Hepatocyte (in vitro differentiated cells): ENCODE data around the gene VMAC. TPM values are rescaled to one million over a fixed set of nuclear protein-coding genes. Genes with fewer than 3 reads are reported as not detected.

Source experiments
- DNase-seq: peaks from one replicate; pipeline ENCODE4 v3.0.0-alpha.2; 2016; ENCODE audit warnings: low spot score
- H2AFZ ChIP-seq: fragments of 200-600 bp; sonication (generic); 2 replicates; pipeline ENCODE4 v1.6.0; 2016; ENCODE audit warnings: antibody characterized with exemption, mild to moderate bottlenecking
- H3K27ac ChIP-seq: fragments of 200-600 bp; sonication (generic); 2 replicates; pipeline ENCODE4 v1.5.1; 2016; ENCODE audit warnings: mild to moderate bottlenecking
- H3K27me3 ChIP-seq: fragments of 200-600 bp; sonication (generic); 2 replicates; pipeline ENCODE4 v1.6.1; 2016
- H3K36me3 ChIP-seq: fragments of 200-600 bp; sonication (generic); replicated peaks from 2 replicates; pipeline ENCODE4 v1.5.1; 2016; ENCODE audit warnings: low read depth; ENCODE audit not compliant: insufficient read depth
- H3K4me1 ChIP-seq: fragments of 200-600 bp; sonication (generic); 2 replicates; pipeline ENCODE4 v1.5.1; 2016; ENCODE audit warnings: mild to moderate bottlenecking, moderate library complexity; ENCODE audit not compliant: insufficient read depth
- H3K4me2 ChIP-seq: fragments of 200-600 bp; sonication (generic); 2 replicates; pipeline ENCODE4 v1.6.0; 2016
- H3K4me3 ChIP-seq: fragments of 200-600 bp; sonication (generic); 2 replicates; pipeline ENCODE4 v1.5.1; 2016; ENCODE audit warnings: mild to moderate bottlenecking
- H3K79me2 ChIP-seq: fragments of 200-600 bp; sonication (generic); 2 replicates; pipeline ENCODE4 v1.6.0; 2017; ENCODE audit warnings: mild to moderate bottlenecking
- H3K9me2 ChIP-seq: fragments of 200-600 bp; sonication (generic); replicated peaks from 2 replicates; pipeline ENCODE4 v1.6.0; 2017; ENCODE audit warnings: mild to moderate bottlenecking; ENCODE audit not compliant: insufficient read depth
- H3K9me3 ChIP-seq: fragments of 200-600 bp; sonication (generic); 2 replicates; pipeline ENCODE4 v1.5.1; 2016; ENCODE audit warnings: low read depth, mild to moderate bottlenecking
- H4K20me1 ChIP-seq: fragments of 200-600 bp; sonication (generic); 2 replicates; pipeline ENCODE4 v1.6.0; 2016; ENCODE audit warnings: mild to moderate bottlenecking; ENCODE audit not compliant: insufficient read depth, poor library complexity, severe bottlenecking
- EZH2 ChIP-seq: fragments of 200-600 bp; sonication (generic); IDR thresholded peaks from 2 replicates; pipeline ENCODE4 v1.6.1; 2016; ENCODE audit warnings: antibody characterized with exemption, mild to moderate bottlenecking, borderline replicate concordance
- EZH2phosphoT487 ChIP-seq: fragments of 200-600 bp; sonication (generic); IDR thresholded peaks from one replicate; pipeline ENCODE4 v1.6.1; 2018; ENCODE audit warnings: antibody characterized with exemption, mild to moderate bottlenecking, low read depth, moderate library complexity; ENCODE audit not compliant: unreplicated experiment, severe bottlenecking
- WGBS: methylation state at CpG from one replicate; pipeline ENCODE4 v1.1.6; 2016; ENCODE audit warnings: low lambda C conversion rate; ENCODE audit errors: missing lambda C conversion rate; 5-methylcytosine and 5-hydroxymethylcytosine counted together
- polyA plus RNA-seq: library from polyadenylated mRNA; unstranded; fragments of >200 nt; fragmentation: Nextera tagmentation; extraction: Ambion mirVana; gene quantifications from 2 replicates; pipeline ENCODE4 v1.2.1, GENCODE V29; 2016
- total RNA-seq: library from RNA; depleted of rRNA; stranded (reverse); fragments of >200 nt; gene quantifications from 2 replicates; pipeline ENCODE4 v1.2.3, GENCODE V29; 2014
- TF ChIP-seq, protein P1 (sequence below): fragments of 200-600 bp; sonication (generic); IDR thresholded peaks from 2 replicates; pipeline ENCODE4 v1.5.1; 2016; ENCODE audit warnings: antibody characterized with exemption, mild to moderate bottlenecking; ENCODE audit not compliant: poor library complexity

The VMAC gene
- total and polyA plus RNA-seq, 2 experiments from 2014 or later, result 4.5 to 5.9 TPM

GRCh38 chr19:5916181-5916708 lies 11.6 kb downstream of the VMAC start:
- TF ChIP-seq, protein P1, sequence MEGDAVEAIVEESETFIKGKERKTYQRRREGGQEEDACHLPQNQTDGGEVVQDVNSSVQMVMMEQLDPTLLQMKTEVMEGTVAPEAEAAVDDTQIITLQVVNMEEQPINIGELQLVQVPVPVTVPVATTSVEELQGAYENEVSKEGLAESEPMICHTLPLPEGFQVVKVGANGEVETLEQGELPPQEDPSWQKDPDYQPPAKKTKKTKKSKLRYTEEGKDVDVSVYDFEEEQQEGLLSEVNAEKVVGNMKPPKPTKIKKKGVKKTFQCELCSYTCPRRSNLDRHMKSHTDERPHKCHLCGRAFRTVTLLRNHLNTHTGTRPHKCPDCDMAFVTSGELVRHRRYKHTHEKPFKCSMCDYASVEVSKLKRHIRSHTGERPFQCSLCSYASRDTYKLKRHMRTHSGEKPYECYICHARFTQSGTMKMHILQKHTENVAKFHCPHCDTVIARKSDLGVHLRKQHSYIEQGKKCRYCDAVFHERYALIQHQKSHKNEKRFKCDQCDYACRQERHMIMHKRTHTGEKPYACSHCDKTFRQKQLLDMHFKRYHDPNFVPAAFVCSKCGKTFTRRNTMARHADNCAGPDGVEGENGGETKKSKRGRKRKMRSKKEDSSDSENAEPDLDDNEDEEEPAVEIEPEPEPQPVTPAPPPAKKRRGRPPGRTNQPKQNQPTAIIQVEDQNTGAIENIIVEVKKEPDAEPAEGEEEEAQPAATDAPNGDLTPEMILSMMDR, result no peak
- Histone ChIP-seq H3K4me2 (peak overlapping the region; percentile 73), H3K9me2 (no peaks in the 10 kb centered on the region), H3K79me2 (no peaks in the 10 kb centered on the region), H4K20me1 (no peaks in the 10 kb centered on the region), H3K27me3 (no peaks in the 10 kb centered on the region), H2AFZ (no peak overlapping the region), H3K27ac (peak overlapping the region; percentile 90), H3K4me1 (peaks cover 30% of the 10 kb centered on the region), H3K9me3 (no peaks in the 10 kb centered on the region), H3K4me3 (no peak overlapping the region), H3K36me3 (no peaks in the 10 kb centered on the region)
- DNase-seq, result no peak
- 68% methylated on average over 14 of the region's 14 CpGs for WGBS

- TF ChIP-seq EZH2phosphoT487 (no peak), EZH2 (no peak)
- TF ChIP-seq, protein P1, result no peak
- no peak overlapping the region for H3K27ac ChIP-seq
- H3K4me1 ChIP-seq, result peaks cover 30% of the 10 kb centered on the region
- H3K9me2 ChIP-seq, result no peaks in the 10 kb centered on the region
- H3K27me3 ChIP-seq, result no peaks in the 10 kb centered on the region
- no peaks in the 10 kb centered on the region for H3K36me3 ChIP-seq
- no peaks in the 10 kb centered on the region for H3K9me3 ChIP-seq
- H3K79me2 ChIP-seq, result no peaks in the 10 kb centered on the region
- H3K4me3 ChIP-seq, result no peak overlapping the region
- H4K20me1 ChIP-seq, result no peaks in the 10 kb centered on the region
- WGBS, result 99% methylated on average over 23 of the region's 36 CpGs
- H2AFZ ChIP-seq, result no peak overlapping the region
- no peak overlapping the region for H3K4me2 ChIP-seq
- DNase-seq, result no peak
Measured at GRCh38 chr19:5917431-5918107, 12.9 kb downstream of the VMAC start.

DNA sequence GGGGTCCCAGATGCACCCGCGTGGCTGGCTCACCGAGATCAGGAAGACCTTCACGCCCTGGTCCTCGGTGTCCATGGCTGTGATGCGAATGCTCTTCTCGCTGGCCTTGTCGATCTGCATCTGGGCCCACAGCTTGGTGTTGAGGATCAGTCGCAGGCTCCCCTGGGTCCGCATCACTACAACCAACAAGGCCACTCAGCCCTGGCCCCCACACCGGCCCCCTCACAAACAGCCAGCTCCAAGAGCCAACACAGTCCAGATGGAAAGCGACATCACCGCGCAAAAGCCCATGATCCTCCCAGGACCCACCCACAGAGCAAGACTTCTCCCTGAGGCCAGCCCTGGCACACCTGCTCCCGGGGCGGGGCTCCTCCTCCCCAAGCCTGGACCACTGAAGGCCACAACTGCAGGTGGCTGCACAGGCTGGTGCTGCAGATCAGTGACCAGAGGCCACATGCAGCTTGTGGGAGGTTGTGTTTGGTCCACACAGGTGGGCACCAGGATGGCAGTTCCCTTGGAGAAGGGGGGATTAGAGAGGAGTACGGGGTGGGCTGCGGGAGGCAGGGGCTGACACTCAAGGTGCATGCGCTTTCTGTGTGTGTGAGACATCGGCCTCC lies 13.9 kb downstream of the VMAC start:
- no peak for DNase-seq
- Histone ChIP-seq H3K9me2 (no peaks in the 10 kb centered on the region), H3K4me3 (no peak overlapping the region), H2AFZ (no peak overlapping the region), H3K4me2 (no peak overlapping the region), H3K27ac (no peak overlapping the region), H3K27me3 (no peaks in the 10 kb centered on the region), H3K4me1 (peaks cover 30% of the 10 kb centered on the region), H4K20me1 (no peaks in the 10 kb centered on the region), H3K9me3 (no peaks in the 10 kb centered on the region), H3K36me3 (no peaks in the 10 kb centered on the region), H3K79me2 (no peaks in the 10 kb centered on the region)
- 97% methylated on average over 20 of the region's 20 CpGs for WGBS
- TF ChIP-seq EZH2phosphoT487, result no peak
- TF ChIP-seq, protein P1, result no peak
- TF ChIP-seq EZH2, result no peak
